Activated naive CD4-positive, alpha-beta T cell treated with anti-CD3 and anti-CD28 coated beads, Interleukin-2, amount 10 ng/mL, durations not matched to agents 7 days and 5 days (primary cell): Measurements from ENCODE around the gene SBF1.
"Not testable (repeated sequence)": the region's sequence is repeated elsewhere in the genome, so short reads cannot be mapped to it uniquely, and the experiment has no call there.

Source experiments
- CTCF ChIA-PET: fragments of 350-600 bp; sonication (Branson Sonifier 250); formaldehyde crosslinking; loops from one replicate; lab custom pipeline; 2021; ENCODE audit warnings: antibody characterized with exemption; lab: Charles Lee
- DNase-seq: peaks from one replicate; pipeline ENCODE4 v3.0.0-alpha.2; 2020
- H3K27ac Mint-ChIP-seq: one replicate; pipeline ENCODE4 v1.8.0; 2021; ENCODE audit warnings: mild to moderate bottlenecking, moderate library complexity, mixed read lengths
- H3K27me3 Mint-ChIP-seq: one replicate; pipeline ENCODE4 v1.8.0; 2021; ENCODE audit warnings: mild to moderate bottlenecking, mixed read lengths
- H3K36me3 Mint-ChIP-seq: one replicate; pipeline ENCODE4 v1.8.0; 2021; ENCODE audit warnings: mixed read lengths
- H3K4me1 Mint-ChIP-seq: one replicate; pipeline ENCODE4 v1.8.0; 2021; ENCODE audit warnings: mixed read lengths
- H3K4me3 Mint-ChIP-seq: one replicate; pipeline ENCODE4 v1.8.0; 2021; ENCODE audit warnings: mild to moderate bottlenecking, moderate library complexity, mixed read lengths
- H3K9me3 Mint-ChIP-seq: one replicate; pipeline ENCODE4 v1.8.0; 2021; ENCODE audit warnings: mixed read lengths

Gene SBF1

GRCh38 chr22:50399751-50400331 is 75.0 kb downstream of the SBF1 start:
- peaks cover 20% of the 10 kb centered on the region for H3K36me3 Mint-ChIP-seq
- H3K4me3 Mint-ChIP-seq = no peak overlapping the region
- H3K4me1 Mint-ChIP-seq = peaks cover 30% of the 10 kb centered on the region
- no peaks in the 10 kb centered on the region for H3K27me3 Mint-ChIP-seq
- CTCF ChIA-PET = interaction anchor here (0.8 to 1.7 kb wide), 4 partner anchors 8 to 98 kb away, joined by 4 to 8 read pairs (median 5); no protein-coding TSS in a partner anchor
- H3K27ac Mint-ChIP-seq = no peak overlapping the region
- no peaks in the 10 kb centered on the region for H3K9me3 Mint-ChIP-seq
- peak; percentile 42 for DNase-seq

GRCh38 chr22:50398831-50399648 is 75.8 kb downstream of the SBF1 start:
- Mint-ChIP-seq H3K27me3 (no peaks in the 10 kb centered on the region), H3K9me3 (no peaks in the 10 kb centered on the region), H3K4me3 (no peak overlapping the region), H3K4me1 (peaks cover 31% of the 10 kb centered on the region), H3K36me3 (peaks cover 22% of the 10 kb centered on the region), H3K27ac (peak overlapping the region; percentile 33)
- CTCF ChIA-PET = interaction anchor here (1.6 to 1.7 kb wide), 3 partner anchors 9 to 99 kb away, joined by 5 to 8 read pairs (median 5); no protein-coding TSS in a partner anchor
- no peak for DNase-seq

- Mint-ChIP-seq H3K27ac (peak overlapping the region; percentile 5), H3K4me1 (peaks cover 31% of the 10 kb centered on the region), H3K36me3 (peaks cover 31% of the 10 kb centered on the region)
- not testable (repeated sequence) for H3K27me3 Mint-ChIP-seq, H3K4me3 Mint-ChIP-seq, DNase-seq, H3K9me3 Mint-ChIP-seq
- CTCF ChIA-PET = interaction anchor here (0.6 kb wide), 1 partner anchor 11 kb away, joined by 3 read pairs; no protein-coding TSS in a partner anchor
Observed at GRCh38 chr22:50397371-50398060, 77.3 kb downstream of the SBF1 start.

GRCh38 chr22:50396751-50397370 is 78.0 kb downstream of the SBF1 start:
- Mint-ChIP-seq H3K9me3 (no peaks in the 10 kb centered on the region), H3K36me3 (peaks cover 30% of the 10 kb centered on the region), H3K4me3 (no peak overlapping the region), H3K27me3 (no peaks in the 10 kb centered on the region), H3K4me1 (peaks cover 31% of the 10 kb centered on the region), H3K27ac (peak overlapping the region; percentile 5)
- CTCF ChIA-PET = interaction anchor here (0.6 kb wide), 1 partner anchor 10 kb away, joined by 3 read pairs; no protein-coding TSS in a partner anchor
- no peak for DNase-seq
